Ascending aorta (tissue), 2 donors: Measurements from ENCODE around the gene COPB2. TPM values are rescaled to one million over a fixed set of nuclear protein-coding genes. Genes with fewer than 3 reads are reported as not detected.

Source experiments
- DNase-seq, 2 donors: peaks; one replicate each; pipeline ENCODE4 v3.0.0-alpha.2; 2019; ENCODE audit warnings: low spot score in 2 of 2
- H3K27ac ChIP-seq, 2 donors: fragments of 200-600 bp; sonication (generic); one replicate each; pipeline ENCODE4 v1.5.1; 2016 to 2017; ENCODE audit warnings: mild to moderate bottlenecking in 1 of 2
- H3K27me3 ChIP-seq: fragments of 200-600 bp; sonication (generic); one replicate; pipeline ENCODE4 v1.5.1; 2017
- H3K36me3 ChIP-seq, 2 donors: fragments of 200-600 bp; sonication (generic); one replicate each; pipeline ENCODE4 v1.5.1; 2016
- H3K4me1 ChIP-seq, 2 donors: fragments of 200-600 bp; sonication (generic); one replicate each; pipeline ENCODE4 v1.5.1; 2016 to 2017; ENCODE audit warnings: mild to moderate bottlenecking in 1 of 2
- H3K4me3 ChIP-seq, 2 donors: fragments of 200-600 bp; sonication (generic); one replicate each; pipeline ENCODE4 v1.5.1; 2016 to 2017; ENCODE audit warnings: mild to moderate bottlenecking in 1 of 2
- H3K9me3 ChIP-seq, 2 donors: fragments of 200-600 bp; sonication (generic); one replicate each; pipeline ENCODE4 v1.5.1; 2016
- CTCF ChIP-seq, 3 experiments: fragments of 200-600 bp in 2 of 3; fragments of 450-650 bp in 1 of 3; sonication (generic) in 2 of 3; IDR thresholded peaks; one replicate each; pipeline ENCODE4 v1.5.1; 2016 to 2019; ENCODE audit warnings: antibody characterized with exemption in 3 of 3, mild to moderate bottlenecking in 1 of 3, moderate library complexity in 1 of 3
- intact Hi-C: fragments of 100-400 bp; cut with DNase I; formaldehyde crosslinking; loops from one replicate; pipeline ENCODE4 v1.15.1; 2023
- total RNA-seq: library from RNA; depleted of rRNA; stranded (reverse); fragments of >200 nt; gene quantifications from one replicate; pipeline ENCODE4 v1.1.0, GENCODE V29; 2016

COPB2 gene
- total RNA-seq, 1 donor from 2014 or later: 26.6 TPM

GRCh38 chr3:139320551-139321309 is 68.7 kb downstream of the COPB2 start:
- intact Hi-C loops: no loop called here
- Histone ChIP-seq H3K4me1 (no peaks in the 10 kb centered on the region), H3K9me3 (no peaks in the 10 kb centered on the region), H3K27me3 (no peaks in the 10 kb centered on the region), H3K4me3 (no peak overlapping the region), H3K27ac (no peak overlapping the region), H3K36me3 (no peaks in the 10 kb centered on the region)
- DNase-seq: no peak
- TF ChIP-seq CTCF (IDR thresholded peaks at IDR 0.05): no peak

- Histone ChIP-seq H3K9me3 (no peaks in the 10 kb centered on the region), H3K4me3 (no peak overlapping the region), H3K36me3 (no peaks in the 10 kb centered on the region), H3K27me3 (no peaks in the 10 kb centered on the region), H3K27ac (no peak overlapping the region), H3K4me1 (no peaks in the 10 kb centered on the region)
- no peak for DNase-seq
- intact Hi-C loops: no loop called here
- no peak for TF ChIP-seq CTCF (IDR thresholded peaks at IDR 0.05)
These were observed 69.7 kb downstream of the COPB2 start for GRCh38 chr3:139319428-139320402.

- Histone ChIP-seq H3K27ac (no peak overlapping the region), H3K4me3 (no peak overlapping the region), H3K36me3 (no peaks in the 10 kb centered on the region), H3K27me3 (no peaks in the 10 kb centered on the region), H3K9me3 (no peaks in the 10 kb centered on the region), H3K4me1 (no peaks in the 10 kb centered on the region)
- intact Hi-C loops: no loop called here
- TF ChIP-seq CTCF (IDR thresholded peaks at IDR 0.05): no peak
- no peak for DNase-seq
These were observed 70.6 kb downstream of the COPB2 start for GRCh38 chr3:139318826-139319225.

DNA sequence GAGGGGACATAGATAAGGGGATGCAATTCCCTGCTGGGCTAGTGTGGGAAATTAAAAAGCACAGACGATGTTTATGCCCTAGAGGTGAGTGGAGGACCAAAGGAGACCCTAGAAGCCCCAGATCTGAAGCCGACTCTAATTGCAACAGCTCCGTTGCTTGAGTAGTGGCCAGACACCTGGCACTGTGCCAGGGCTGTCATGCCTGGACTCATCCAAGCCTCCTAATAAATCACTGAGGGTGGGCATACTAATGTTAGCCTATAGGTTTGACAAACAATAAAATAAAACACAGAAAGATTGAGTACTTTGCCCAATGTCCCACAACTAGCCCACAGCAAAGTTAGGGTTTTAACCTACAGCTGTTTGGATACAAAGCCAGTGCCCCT is 71.0 kb downstream of the COPB2 start:
- Histone ChIP-seq H3K27ac (no peak overlapping the region), H3K4me1 (no peaks in the 10 kb centered on the region), H3K9me3 (no peaks in the 10 kb centered on the region), H3K4me3 (no peak overlapping the region), H3K36me3 (no peaks in the 10 kb centered on the region), H3K27me3 (no peaks in the 10 kb centered on the region)
- intact Hi-C loops: no loop called here
- DNase-seq: no peak
- TF ChIP-seq CTCF (IDR thresholded peaks at IDR 0.05): no peak

DNA sequence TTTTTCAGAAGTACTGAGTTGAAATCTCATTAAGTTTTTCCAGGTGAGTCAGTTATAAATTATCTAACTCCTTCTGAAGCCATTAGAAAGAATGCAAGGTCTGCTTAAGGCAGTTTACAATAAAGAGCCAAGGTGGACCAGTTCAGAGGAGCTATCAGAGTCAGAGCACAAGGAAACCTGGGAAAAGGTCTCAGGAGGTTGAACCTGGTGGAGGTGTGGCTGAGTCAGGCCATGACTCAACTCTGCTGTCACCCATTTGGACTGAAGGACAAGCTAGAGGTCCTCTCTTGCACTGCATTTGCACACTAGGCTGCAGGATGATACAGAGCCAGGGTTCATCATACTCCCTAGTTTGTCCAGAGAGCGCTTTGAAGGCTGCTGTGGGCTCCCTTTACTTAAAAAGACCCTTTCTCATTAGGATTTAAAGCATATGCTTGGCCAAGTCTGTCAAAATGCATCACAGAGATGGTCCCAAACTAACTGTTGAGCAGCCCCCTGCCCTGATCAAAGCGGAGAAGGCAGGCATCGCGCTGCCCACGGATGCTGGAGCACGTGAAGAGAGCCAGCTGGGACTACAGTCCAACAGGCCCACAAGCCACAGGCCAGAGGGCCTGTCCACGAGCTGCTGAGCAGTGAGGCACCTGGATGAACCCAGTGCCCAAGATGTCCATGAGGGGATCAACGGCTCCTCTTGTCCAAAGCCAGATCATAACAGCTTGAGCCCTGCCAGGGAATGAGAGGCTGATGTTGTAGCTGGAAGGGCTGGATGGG is 71.6 kb downstream of the COPB2 start:
- Histone ChIP-seq H3K27me3 (no peaks in the 10 kb centered on the region), H3K36me3 (no peaks in the 10 kb centered on the region), H3K9me3 (no peaks in the 10 kb centered on the region), H3K27ac (no peak overlapping the region), H3K4me1 (no peaks in the 10 kb centered on the region), H3K4me3 (no peak overlapping the region)
- DNase-seq: no peak
- intact Hi-C loops: no loop called here
- no peak for TF ChIP-seq CTCF (IDR thresholded peaks at IDR 0.05)
